K562 (cell line): ENCODE results near the gene LAMTOR1. TPM values are rescaled to one million over a fixed set of nuclear protein-coding genes. Genes with fewer than 3 reads are reported as not detected.

Experiments
- POLR3G ChIP-seq: IDR thresholded peaks from 2 replicates; pipeline ENCODE4 v1.6.1; 2011; ENCODE audit not compliant: insufficient read length, insufficient replicate concordance; ENCODE audit errors: extremely low read depth
- SPI1 ChIP-seq: IDR thresholded peaks from 2 replicates; pipeline ENCODE4 v1.6.1; 2011; ENCODE audit warnings: low read depth, low read length, control low read depth, borderline replicate concordance
- SREBF1 ChIP-seq: fragments of 150-350 bp; IDR thresholded peaks from 2 replicates; pipeline ENCODE4 v1.6.1; 2014; ENCODE audit warnings: antibody characterized with exemption, low read depth, low read length, borderline replicate concordance
- TCF7L2 ChIP-seq: fragments of 150-350 bp; IDR thresholded peaks from 2 replicates; pipeline ENCODE4 v1.6.1; 2016; ENCODE audit warnings: low read depth, mild to moderate bottlenecking, low read length, moderate library complexity
- TEAD1 ChIP-seq, 2 experiments: fragments of 450-650 bp in 1 of 2; sonication (generic) in 1 of 2; formaldehyde crosslinking; IDR thresholded peaks; 2 replicates each; pipeline versions ENCODE4 v1.4.0 to v1.8.0; 2020 to 2022; ENCODE audit warnings: mild to moderate bottlenecking in 2 of 2, missing genetic modification reagents in 1 of 2
- ZNF282 ChIP-seq: sonication (generic); formaldehyde crosslinking; IDR thresholded peaks from 2 replicates; pipeline ENCODE4 v1.8.1; 2023; ENCODE audit warnings: missing genetic modification reagents
- ZNF41 ChIP-seq: fragments of 250-450 bp; sonication (Bioruptor Pico); conservative IDR thresholded peaks from 2 replicates; pipeline ENCODE4 v1.4.0; 2020; ENCODE audit warnings: mild to moderate bottlenecking
- polyA plus RNA-seq, 8 experiments: library from polyadenylated mRNA; depleted of rRNA in 4 of 8; stranded (reverse) in 5 of 8; unstranded in 3 of 8; fragments of >200 nt; fragmentation: Nextera tagmentation in 2 of 8; fragmentation: Illumina TruSeq in 1 of 8; extraction: Ambion mirVana in 2 of 8; extraction: Trizol in 1 of 8; gene quantifications; 2 replicates each; pipeline versions ENCODE4 v1.2.1 to v1.2.3, GENCODE V29; 2011 to 2014; ENCODE audit warnings: inconsistent platforms in 1 of 8, missing spikeins in 1 of 8
- total RNA-seq, 7 experiments: library from RNA; depleted of rRNA in 6 of 7; stranded (reverse); fragments of >200 nt in 6 of 7; fragmentation: Illumina TruSeq in 2 of 7; extraction: Trizol in 2 of 7; gene quantifications; 2 replicates each; pipeline versions ENCODE4 v1.2.1 to v1.2.3, GENCODE V29; 2011 to 2021; ENCODE audit warnings: low replicate concordance in 1 of 7
- TF ChIP-seq, protein P1 (sequence below): sonication (generic); formaldehyde crosslinking; IDR thresholded peaks from 2 replicates; pipeline ENCODE4 v1.8.1; 2023; ENCODE audit warnings: missing genetic modification reagents, mild to moderate bottlenecking, borderline replicate concordance
- TF ChIP-seq, protein P2 (sequence below), 2 experiments: fragments of 450-650 bp; IDR thresholded peaks; 2 replicates each; pipeline ENCODE4 v1.6.1; 2016; ENCODE audit warnings: mild to moderate bottlenecking in 2 of 2, borderline replicate concordance in 1 of 2, low read depth in 1 of 2, moderate library complexity in 1 of 2
- TF ChIP-seq, protein P3 (sequence below): fragments of 450-650 bp; formaldehyde crosslinking; IDR thresholded peaks from 2 replicates; pipeline ENCODE4 v1.4.0; 2020; ENCODE audit warnings: mild to moderate bottlenecking, mixed read lengths
- TF ChIP-seq, protein P4 (sequence below): fragments of 250-450 bp; sonication (Bioruptor Pico); IDR thresholded peaks from 2 replicates; pipeline ENCODE4 v1.8.0; 2021; ENCODE audit warnings: mild to moderate bottlenecking, moderate library complexity

LAMTOR1 gene
- total and polyA plus RNA-seq, 9 of the 15 experiments (the other 6 are each of a cell fraction or from before 2014, with no cell fraction given), result 62.6 to 104 (median 85.3) TPM

DNA sequence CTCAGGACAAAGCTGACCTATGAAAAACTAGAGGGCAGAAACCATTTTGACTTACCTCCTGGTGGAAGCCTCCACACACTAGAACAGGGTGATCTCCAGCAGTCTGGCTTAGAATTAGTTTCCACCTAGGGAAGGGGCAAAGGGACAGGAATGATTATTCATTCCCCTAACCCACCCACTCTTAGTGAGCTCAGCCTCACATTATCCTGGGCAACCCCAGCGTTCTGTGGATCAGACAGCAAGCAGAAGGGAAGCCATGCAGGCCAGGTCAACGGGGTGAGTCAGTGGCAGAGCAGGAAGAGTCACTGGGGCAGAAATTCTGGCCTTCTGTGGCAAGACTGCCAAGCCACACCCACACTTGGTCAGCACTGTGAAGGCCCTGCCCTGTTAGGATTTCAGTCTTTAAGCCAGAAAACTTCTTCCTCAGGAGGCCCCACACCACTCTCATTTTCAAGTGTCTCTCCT is 33.3 kb downstream of the LAMTOR1 start (continued):
- TF ChIP-seq, protein P1, sequence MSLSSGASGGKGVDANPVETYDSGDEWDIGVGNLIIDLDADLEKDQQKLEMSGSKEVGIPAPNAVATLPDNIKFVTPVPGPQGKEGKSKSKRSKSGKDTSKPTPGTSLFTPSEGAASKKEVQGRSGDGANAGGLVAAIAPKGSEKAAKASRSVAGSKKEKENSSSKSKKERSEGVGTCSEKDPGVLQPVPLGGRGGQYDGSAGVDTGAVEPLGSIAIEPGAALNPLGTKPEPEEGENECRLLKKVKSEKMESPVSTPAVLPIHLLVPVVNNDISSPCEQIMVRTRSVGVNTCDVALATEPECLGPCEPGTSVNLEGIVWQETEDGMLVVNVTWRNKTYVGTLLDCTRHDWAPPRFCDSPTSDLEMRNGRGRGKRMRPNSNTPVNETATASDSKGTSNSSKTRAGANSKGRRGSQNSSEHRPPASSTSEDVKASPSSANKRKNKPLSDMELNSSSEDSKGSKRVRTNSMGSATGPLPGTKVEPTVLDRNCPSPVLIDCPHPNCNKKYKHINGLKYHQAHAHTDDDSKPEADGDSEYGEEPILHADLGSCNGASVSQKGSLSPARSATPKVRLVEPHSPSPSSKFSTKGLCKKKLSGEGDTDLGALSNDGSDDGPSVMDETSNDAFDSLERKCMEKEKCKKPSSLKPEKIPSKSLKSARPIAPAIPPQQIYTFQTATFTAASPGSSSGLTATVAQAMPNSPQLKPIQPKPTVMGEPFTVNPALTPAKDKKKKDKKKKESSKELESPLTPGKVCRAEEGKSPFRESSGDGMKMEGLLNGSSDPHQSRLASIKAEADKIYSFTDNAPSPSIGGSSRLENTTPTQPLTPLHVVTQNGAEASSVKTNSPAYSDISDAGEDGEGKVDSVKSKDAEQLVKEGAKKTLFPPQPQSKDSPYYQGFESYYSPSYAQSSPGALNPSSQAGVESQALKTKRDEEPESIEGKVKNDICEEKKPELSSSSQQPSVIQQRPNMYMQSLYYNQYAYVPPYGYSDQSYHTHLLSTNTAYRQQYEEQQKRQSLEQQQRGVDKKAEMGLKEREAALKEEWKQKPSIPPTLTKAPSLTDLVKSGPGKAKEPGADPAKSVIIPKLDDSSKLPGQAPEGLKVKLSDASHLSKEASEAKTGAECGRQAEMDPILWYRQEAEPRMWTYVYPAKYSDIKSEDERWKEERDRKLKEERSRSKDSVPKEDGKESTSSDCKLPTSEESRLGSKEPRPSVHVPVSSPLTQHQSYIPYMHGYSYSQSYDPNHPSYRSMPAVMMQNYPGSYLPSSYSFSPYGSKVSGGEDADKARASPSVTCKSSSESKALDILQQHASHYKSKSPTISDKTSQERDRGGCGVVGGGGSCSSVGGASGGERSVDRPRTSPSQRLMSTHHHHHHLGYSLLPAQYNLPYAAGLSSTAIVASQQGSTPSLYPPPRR (CRISPR knock-in tag), result no peak
- TF ChIP-seq SREBF1 (no peak), TCF7L2 (no peak), ZNF282 (CRISPR knock-in tag) (no peak), POLR3G (no peak), SPI1 (no peak), ZNF41 (CRISPR knock-in tag) (peak; percentile 67; the same call in 1 of the 2 replicates), TEAD1 (CRISPR knock-in tag; IDR thresholded peaks at IDR 0.05) (peak in 1 of 2 experiments; percentile 19; a peak in 1 of 4 replicates)
- TF ChIP-seq, protein P2, sequence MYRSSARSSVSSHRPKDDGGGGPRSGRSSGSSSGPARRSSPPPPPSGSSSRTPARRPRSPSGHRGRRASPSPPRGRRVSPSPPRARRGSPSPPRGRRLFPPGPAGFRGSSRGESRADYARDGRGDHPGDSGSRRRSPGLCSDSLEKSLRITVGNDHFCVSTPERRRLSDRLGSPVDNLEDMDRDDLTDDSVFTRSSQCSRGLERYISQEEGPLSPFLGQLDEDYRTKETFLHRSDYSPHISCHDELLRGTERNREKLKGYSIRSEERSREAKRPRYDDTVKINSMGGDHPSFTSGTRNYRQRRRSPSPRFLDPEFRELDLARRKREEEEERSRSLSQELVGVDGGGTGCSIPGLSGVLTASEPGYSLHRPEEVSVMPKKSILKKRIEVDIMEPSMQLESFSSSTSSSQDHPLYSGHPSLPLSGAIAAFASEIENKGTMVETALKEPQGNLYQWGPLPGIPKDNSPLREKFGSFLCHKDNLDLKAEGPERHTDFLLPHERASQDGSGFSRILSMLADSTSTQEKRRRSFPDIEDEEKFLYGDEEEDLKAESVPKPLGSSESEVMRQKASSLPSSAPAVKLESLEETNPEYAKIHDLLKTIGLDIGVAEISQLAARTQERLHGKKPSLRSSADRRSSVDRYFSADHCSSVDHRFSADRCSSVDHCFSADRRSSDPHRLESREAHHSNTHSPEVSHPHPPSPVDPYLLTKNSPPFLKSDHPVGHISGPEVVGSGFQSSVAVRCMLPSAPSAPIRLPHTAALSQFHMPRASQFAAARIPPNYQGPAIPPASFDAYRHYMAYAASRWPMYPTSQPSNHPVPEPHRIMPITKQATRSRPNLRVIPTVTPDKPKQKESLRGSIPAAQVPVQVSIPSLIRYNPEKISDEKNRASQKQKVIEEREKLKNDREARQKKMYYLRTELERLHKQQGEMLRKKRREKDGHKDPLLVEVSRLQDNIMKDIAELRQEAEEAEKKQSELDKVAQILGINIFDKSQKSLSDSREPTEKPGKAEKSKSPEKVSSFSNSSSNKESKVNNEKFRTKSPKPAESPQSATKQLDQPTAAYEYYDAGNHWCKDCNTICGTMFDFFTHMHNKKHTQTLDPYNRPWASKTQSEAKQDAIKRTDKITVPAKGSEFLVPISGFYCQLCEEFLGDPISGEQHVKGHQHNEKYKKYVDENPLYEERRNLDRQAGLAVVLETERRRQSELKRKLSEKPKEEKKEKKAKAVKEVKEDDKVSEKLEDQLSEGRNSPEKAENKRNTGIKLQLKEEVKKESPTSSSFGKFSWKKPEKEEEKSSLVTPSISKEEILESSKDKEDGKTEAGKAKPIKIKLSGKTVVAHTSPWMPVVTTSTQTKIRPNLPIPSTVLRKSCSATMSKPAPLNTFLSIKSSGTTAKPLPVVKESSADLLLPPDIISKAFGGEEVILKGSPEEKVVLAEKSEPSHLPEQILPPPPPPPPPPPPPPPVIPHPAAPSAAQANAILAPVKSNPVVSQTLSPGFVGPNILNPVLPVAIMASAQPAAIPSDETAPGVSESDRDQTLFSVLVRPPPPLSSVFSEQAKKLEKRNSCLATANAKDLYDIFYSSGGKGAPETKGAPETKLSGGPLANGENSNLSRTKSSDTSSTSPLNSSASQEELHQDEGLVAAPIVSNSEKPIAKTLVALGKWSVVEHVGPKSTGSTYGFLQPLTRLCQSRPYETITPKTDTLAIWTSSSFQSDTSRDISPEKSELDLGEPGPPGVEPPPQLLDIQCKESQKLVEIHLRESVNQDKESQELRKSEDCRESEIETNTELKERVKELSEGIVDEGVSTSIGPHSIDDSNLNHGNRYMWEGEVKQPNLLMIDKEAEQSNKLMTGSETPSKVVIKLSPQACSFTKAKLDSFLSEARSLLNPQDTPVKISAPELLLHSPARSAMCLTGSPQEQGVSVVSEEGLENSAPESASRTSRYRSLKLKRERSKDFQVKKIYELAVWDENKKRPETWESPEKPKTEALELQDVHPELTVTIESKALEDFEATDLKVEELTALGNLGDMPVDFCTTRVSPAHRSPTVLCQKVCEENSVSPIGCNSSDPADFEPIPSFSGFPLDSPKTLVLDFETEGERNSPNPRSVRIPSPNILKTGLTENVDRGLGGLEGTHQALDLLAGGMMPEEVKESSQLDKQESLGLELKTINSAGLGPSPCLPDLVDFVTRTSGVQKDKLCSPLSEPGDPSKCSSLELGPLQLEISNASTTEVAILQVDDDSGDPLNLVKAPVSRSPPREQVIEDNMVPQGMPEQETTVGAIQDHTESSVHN (IDR thresholded peaks at IDR 0.05; ENCODE audit: borderline replicate concordance in 1 of 2, low read depth in 1 of 2), result no peak
- TF ChIP-seq, protein P3, sequence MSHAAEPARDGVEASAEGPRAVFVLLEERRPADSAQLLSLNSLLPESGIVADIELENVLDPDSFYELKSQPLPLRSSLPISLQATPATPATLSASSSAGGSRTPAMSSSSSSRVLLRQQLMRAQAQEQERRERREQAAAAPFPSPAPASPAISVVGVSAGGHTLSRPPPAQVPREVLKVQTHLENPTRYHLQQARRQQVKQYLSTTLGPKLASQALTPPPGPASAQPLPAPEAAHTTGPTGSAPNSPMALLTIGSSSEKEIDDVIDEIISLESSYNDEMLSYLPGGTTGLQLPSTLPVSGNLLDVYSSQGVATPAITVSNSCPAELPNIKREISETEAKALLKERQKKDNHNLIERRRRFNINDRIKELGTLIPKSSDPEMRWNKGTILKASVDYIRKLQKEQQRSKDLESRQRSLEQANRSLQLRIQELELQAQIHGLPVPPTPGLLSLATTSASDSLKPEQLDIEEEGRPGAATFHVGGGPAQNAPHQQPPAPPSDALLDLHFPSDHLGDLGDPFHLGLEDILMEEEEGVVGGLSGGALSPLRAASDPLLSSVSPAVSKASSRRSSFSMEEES (CRISPR knock-in tag), result no peak
- TF ChIP-seq, protein P4, sequence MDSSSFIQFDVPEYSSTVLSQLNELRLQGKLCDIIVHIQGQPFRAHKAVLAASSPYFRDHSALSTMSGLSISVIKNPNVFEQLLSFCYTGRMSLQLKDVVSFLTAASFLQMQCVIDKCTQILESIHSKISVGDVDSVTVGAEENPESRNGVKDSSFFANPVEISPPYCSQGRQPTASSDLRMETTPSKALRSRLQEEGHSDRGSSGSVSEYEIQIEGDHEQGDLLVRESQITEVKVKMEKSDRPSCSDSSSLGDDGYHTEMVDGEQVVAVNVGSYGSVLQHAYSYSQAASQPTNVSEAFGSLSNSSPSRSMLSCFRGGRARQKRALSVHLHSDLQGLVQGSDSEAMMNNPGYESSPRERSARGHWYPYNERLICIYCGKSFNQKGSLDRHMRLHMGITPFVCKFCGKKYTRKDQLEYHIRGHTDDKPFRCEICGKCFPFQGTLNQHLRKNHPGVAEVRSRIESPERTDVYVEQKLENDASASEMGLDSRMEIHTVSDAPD, result no peak
